Ectodermal cell (in vitro differentiated cells): ENCODE measurements around the gene C14orf93.

Experiments
- H3K27ac ChIP-seq: 2 replicates; pipeline ENCODE4 v1.7.0; 2013; ENCODE audit warnings: mild to moderate bottlenecking, low read depth, low read length; ENCODE audit not compliant: insufficient read depth, poor library complexity, severe bottlenecking
- H3K27me3 ChIP-seq: 2 replicates; pipeline ENCODE4 v1.7.0; 2013; ENCODE audit warnings: mild to moderate bottlenecking, low read length; ENCODE audit not compliant: insufficient read depth, control insufficient read depth, poor library complexity, severe bottlenecking
- H3K36me3 ChIP-seq: one replicate; pipeline ENCODE4 v1.7.0; 2013; ENCODE audit warnings: low read length; ENCODE audit not compliant: control insufficient read depth, insufficient read depth
- H3K4me1 ChIP-seq: one replicate; pipeline ENCODE4 v1.7.0; 2013; ENCODE audit warnings: low read length; ENCODE audit not compliant: control insufficient read depth, insufficient read depth
- H3K4me3 ChIP-seq: 2 replicates; pipeline ENCODE4 v1.7.0; 2013; ENCODE audit warnings: low read depth, low read length, control low read depth; ENCODE audit not compliant: insufficient read depth
- H3K9me3 ChIP-seq: 2 replicates; pipeline ENCODE4 v1.7.0; 2013; ENCODE audit warnings: mild to moderate bottlenecking, low read length, moderate library complexity; ENCODE audit not compliant: control insufficient read depth
- WGBS, 2 experiments: methylation state at CpG; one replicate each; pipeline ENCODE4 v1.1.7; 2013; ENCODE audit warnings: missing lambda C conversion rate in 2 of 2; 5-methylcytosine and 5-hydroxymethylcytosine counted together

The C14orf93 gene

GRCh38 chr14:22939684-22940083 is 70.3 kb downstream of the C14orf93 start:
- no peak overlapping the region for H3K4me3 ChIP-seq
- no peaks in the 10 kb centered on the region for H3K4me1 ChIP-seq
- no peaks in the 10 kb centered on the region for H3K9me3 ChIP-seq
- no peaks in the 10 kb centered on the region for H3K27me3 ChIP-seq
- WGBS, 2 experiments, result 92 to 97% methylated on average over 4 of the region's 4 CpGs
- peaks cover 6% of the 10 kb centered on the region for H3K36me3 ChIP-seq
- no peak overlapping the region for H3K27ac ChIP-seq
